Right hindlimb (tissue), 1 donor: ENCODE results near the gene FGD2.

Experiments used
- DNase-seq: peaks from one replicate; pipeline ENCODE4 v3.0.0-alpha.2; 2018

The FGD2 gene

DNA sequence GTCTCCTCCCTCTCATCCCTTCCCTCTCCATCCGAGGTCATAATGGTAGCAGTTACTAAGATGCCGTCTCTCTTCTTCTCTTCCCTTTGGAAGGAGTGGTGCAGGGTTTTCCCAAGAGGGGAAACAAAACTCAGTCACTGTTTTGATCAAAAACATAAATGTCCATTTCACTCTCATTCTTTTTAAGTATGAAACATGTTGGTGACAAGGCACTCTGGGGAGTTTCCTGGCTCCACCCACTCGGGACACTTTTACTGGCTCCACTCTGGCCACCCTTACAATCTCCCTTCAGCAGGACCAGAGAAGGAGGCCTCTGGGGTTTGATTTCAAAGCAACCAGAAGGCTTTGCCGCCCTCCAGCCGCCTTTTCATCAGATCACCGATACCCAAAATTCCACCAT is 57.0 kb downstream of the FGD2 start:
- DNase-seq = no peak

DNA sequence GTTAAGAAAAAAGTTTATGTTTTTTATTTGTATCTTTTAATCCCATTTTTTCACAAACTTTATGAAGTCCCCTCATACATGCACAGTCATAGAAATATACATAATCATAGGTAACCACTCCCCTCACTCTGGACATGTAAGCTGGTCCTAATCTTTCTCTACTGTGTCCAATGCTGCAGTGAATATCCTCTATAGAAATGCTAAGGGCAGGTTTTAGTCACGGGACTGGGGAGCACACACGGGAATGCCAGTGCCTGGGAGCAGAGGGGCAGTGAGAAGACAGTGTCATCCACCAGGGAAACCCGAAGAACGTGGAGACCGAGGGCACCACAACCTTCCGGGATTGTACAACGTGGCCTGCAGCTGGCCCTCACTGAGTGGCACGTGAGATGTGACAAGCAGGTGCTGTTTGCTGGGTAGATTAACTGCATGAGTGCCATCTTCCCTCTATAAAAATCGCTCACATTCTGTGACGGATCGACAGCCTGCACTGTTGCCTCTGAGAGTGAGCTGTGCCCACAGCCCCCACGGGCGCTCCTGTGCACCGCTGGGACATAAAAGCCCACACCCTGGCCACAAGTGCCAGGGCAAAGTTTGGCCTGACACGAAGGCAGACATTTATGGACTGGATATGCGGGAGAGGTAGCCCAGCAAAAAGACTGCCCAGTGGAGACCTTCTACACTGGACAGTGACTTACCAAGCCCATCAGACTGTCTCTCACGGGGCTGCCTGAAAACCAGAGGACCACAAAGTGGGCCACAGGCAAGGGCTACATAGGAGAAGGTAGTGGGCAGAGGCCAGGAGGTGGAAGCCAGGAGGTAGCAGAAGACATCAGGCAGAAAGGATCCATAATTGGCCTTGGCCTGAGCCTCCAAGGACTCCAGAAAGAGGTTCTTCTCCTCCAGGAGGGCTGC is 63.2 kb downstream of the FGD2 start:
- no peak for DNase-seq

DNA sequence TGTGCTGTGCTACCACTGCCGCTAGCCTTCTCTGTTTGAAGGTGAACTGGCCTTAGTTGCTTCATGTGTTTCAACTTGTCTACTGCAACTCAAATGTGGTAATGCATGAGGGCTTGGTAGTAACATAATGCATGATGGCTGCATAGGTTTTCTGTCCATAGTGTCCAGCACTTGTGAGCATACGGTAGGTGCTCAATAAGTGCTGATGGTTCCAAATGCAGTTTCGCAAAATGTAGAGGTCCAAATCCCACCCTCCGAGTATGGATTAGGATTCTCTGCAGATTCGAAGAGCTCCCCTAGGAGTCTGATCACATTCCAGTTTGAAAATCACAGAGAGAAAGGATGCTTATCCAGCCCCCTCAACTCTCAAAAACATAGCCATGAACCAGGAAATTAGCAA is 64.2 kb downstream of the FGD2 start:
- DNase-seq = no peak

DNA sequence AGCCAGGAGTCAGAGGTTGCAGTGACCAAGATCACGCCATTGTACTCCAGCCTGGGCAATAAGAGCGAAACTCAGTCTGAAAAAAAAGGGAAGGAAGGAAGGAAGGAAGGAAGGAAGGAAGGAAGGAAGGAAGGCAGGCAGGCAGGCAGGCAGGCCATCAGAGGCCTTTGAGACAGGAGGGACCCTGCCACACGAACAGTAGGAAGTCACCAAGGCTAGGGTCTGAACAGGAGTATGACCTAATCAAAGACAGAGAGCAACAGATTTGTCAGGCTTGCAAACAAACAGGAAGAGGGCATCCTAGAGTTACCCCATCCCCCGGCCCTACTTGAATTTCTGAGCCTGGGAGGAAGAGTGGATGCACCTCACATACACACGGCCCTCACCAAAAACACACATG is 67.1 kb downstream of the FGD2 start:
- DNase-seq = no peak

DNA sequence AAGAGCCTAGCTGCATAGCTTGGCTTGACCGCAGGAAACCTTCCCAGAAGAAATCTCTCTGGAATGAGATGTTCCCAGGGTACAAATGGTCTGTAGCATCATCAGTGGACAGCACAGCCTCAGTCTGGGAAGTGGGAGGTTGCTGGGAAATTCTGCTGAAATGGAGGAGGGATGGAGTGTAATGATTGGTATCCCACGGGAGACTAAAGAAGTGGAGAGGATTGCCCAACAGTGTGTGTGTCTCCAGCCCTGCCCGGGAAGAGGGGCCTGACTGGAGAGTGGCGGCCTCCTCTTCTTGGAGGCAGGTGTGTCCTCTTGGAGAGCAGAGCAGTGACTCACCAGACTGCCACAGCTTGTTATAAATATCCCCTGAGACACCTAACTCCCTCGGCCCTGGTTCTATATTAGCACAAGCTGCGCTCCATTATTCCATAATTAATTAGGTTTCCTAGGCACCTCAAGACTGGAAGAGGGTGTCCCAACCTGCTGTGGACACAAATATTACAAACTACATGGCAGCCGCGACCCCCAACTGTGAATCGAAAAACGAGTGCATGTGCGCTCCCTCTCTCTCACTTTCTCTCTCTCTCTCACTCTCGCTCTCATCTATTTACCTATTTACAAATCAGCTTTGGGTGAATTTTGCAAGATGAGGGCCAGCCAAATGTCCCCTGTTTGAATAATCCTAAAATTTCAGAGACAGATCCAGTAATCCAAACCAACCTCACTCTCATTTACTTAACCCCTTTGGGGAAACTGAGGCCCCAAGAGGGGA is 68.8 kb downstream of the FGD2 start:
- DNase-seq = no peak

DNA sequence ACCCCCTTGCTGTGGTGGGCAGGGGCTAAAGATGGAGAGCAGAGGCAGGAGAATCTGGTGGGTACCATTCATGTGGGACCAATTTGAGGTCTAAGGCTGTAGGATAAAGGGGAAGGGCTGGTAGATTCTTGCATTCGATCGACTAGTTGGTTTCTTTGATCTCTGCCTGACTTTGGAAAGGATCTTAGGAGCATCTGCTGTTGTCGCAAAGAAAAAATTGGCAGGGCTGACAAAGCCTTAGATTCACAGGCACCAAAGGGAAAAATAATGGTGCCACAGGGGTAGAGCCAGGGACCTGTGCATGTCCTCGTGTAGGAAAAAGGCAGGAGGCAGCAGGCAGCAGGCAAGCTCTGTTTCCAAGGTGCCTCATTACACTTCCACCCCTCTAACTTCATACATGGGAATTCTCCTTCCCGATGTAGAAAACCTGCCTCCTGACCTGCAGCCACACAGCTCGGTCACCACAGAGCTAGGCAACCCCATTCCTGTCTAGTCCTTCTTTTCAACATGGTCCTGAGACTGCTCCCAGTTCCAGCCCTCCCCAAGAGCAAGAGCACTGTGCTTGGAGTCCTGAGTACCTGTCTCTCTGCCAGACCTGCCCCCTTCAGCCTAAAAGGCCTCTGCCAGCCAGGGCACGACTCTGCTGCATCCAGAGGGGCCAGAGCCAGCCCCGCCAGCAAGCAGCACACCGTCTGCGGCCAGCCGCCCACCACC is 71.9 kb downstream of the FGD2 start:
- no peak for DNase-seq

DNA sequence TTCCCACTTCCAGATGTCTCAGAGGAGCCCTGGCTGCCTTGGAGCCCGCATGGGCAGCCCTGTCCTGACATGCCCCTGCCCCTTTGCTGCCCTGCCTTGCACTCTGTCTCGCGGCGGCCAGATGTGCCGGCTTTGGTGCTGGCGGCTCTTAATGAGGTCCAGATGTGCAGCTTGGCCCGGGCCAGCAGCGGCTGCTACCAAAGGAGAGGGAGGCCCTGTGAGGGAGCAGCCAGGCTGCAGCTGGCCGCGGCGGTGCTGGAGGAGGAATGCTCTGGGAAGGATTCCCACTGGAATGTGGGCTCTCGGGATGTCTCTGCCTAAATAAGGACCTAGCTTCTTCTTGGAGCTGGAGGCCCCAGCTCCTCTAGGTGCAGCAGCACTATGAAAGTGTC is 72.4 kb downstream of the FGD2 start:
- peak; percentile 94 for DNase-seq
